ENCODE results near the gene RASGRF2.

Gene RASGRF2

GRCh38 chr5:81209869-81210493, 249.8 kb downstream of the RASGRF2 start:
- no peak for DNase-seq

GRCh38 chr5:81212211-81212751, 252.1 kb downstream of the RASGRF2 start:
- DNase-seq = no peak

- DNase-seq = no peak
These were observed 252.9 kb downstream of the RASGRF2 start for GRCh38 chr5:81213070-81213469.

GRCh38 chr5:81214848-81215247, 254.7 kb downstream of the RASGRF2 start:
- no peak for DNase-seq

- no peak for DNase-seq
These were observed 256.0 kb downstream of the RASGRF2 start for GRCh38 chr5:81216152-81216551.

GRCh38 chr5:81219389-81219788, 259.2 kb downstream of the RASGRF2 start:
- DNase-seq = no peak

GRCh38 chr5:81222285-81222684, 262.1 kb downstream of the RASGRF2 start:
- DNase-seq = no peak

GRCh38 chr5:81225463-81225862, 265.3 kb downstream of the RASGRF2 start:
- DNase-seq = no peak

- DNase-seq = no peak
These were observed 266.1 kb downstream of the RASGRF2 start for GRCh38 chr5:81226286-81226685.

GRCh38 chr5:81226949-81227348, 266.8 kb downstream of the RASGRF2 start:
- no peak for DNase-seq

GRCh38 chr5:81228084-81228483, 267.9 kb downstream of the RASGRF2 start:
- no peak for DNase-seq

GRCh38 chr5:81230416-81230815, 270.3 kb downstream of the RASGRF2 start:
- DNase-seq = no peak

- no peak for DNase-seq
These were observed 272.4 kb downstream of the RASGRF2 start for GRCh38 chr5:81232464-81233079.

- DNase-seq = no peak
These were observed 273.0 kb downstream of the RASGRF2 start, which contains the start of gene CKMT2 for GRCh38 chr5:81233080-81233634. TSS of gene CKMT2 (plus strand) at chr5:81233322. CDS start at chr5:81251133, 17,811 bp downstream.

- no peak for DNase-seq
These were observed 274.1 kb downstream of the RASGRF2 start for GRCh38 chr5:81234299-81234698.

GRCh38 chr5:81234801-81235200, 274.6 kb downstream of the RASGRF2 start:
- DNase-seq = no peak

GRCh38 chr5:81235287-81236072, 275.3 kb downstream of the RASGRF2 start:
- DNase-seq = no peak

- no peak for DNase-seq
These were observed 278.3 kb downstream of the RASGRF2 start for GRCh38 chr5:81238460-81238859.

GRCh38 chr5:81239613-81240012, 279.4 kb downstream of the RASGRF2 start:
- no peak for DNase-seq

GRCh38 chr5:81241001-81241400, 280.8 kb downstream of the RASGRF2 start:
- no peak for DNase-seq

- DNase-seq = no peak
These were observed 281.9 kb downstream of the RASGRF2 start for GRCh38 chr5:81241961-81242648.

GRCh38 chr5:81242906-81243436, 282.8 kb downstream of the RASGRF2 start:
- DNase-seq = no peak

Data from fibroblast of skin of back (primary cell).